SH-SY5Y (cell line): ENCODE data around the gene HS6ST3.

ENCODE experiments used
- GATA2 ChIP-seq: IDR thresholded peaks from 2 replicates; pipeline ENCODE4 v1.6.1; 2011; ENCODE audit warnings: mild to moderate bottlenecking, low read depth, low read length
- GATA3 ChIP-seq: IDR thresholded peaks from 2 replicates; pipeline ENCODE4 v1.6.1; 2011; ENCODE audit warnings: low read depth, mild to moderate bottlenecking, low read length, moderate library complexity

GRCh38 chr13:96053003-96053703 is 36.8 kb upstream of the HS6ST3 start, which contains the start of gene UGGT2:
- TF ChIP-seq GATA2, result no peak
- no peak for TF ChIP-seq GATA3
